LNCAP (cell line): Measurements from ENCODE around the gene ROBO1.

Source experiments
- CTCF ChIP-seq: fragments of 450-650 bp; IDR thresholded peaks from 2 replicates; pipeline ENCODE4 v1.5.1; 2017; ENCODE audit warnings: mild to moderate bottlenecking

Gene ROBO1

GRCh38 chr3:78765671-78766485 is 1001.9 kb downstream of the ROBO1 start:
- TF ChIP-seq CTCF: no peak

- TF ChIP-seq CTCF: no peak
Measured at GRCh38 chr3:78764634-78765033, 1003.2 kb downstream of the ROBO1 start.

- no peak for TF ChIP-seq CTCF
Measured at GRCh38 chr3:78762121-78762520, 1005.7 kb downstream of the ROBO1 start.

GRCh38 chr3:78761126-78761525 is 1006.7 kb downstream of the ROBO1 start:
- no peak for TF ChIP-seq CTCF

GRCh38 chr3:78757731-78758130 is 1010.1 kb downstream of the ROBO1 start:
- TF ChIP-seq CTCF: no peak

GRCh38 chr3:78754066-78754743 is 1013.6 kb downstream of the ROBO1 start:
- TF ChIP-seq CTCF: no peak

- no peak for TF ChIP-seq CTCF
Measured at GRCh38 chr3:78751266-78751665, 1016.5 kb downstream of the ROBO1 start.
